Stimulated activated CD4-positive, alpha-beta T cell treated with anti-CD3 and anti-CD28 coated beads, Interleukin-2, amount 100 ng/mL, for 48 hours (primary cell): ENCODE data around the gene TMEM131L.

Experiments
- DNase-seq, 2 donors: peaks; one replicate each; pipeline ENCODE4 v3.0.0-alpha.2; 2020

TMEM131L gene

GRCh38 chr4:153522802-153523094, 56.6 kb downstream of the TMEM131L start:
- DNase-seq, result peak in 1 of 2 donors; percentile 39

- DNase-seq, result no peak
Observed at GRCh38 chr4:153523164-153523796, 57.1 kb downstream of the TMEM131L start.

- no peak for DNase-seq
Observed at GRCh38 chr4:153523941-153524386, 57.8 kb downstream of the TMEM131L start.

- DNase-seq, result no peak
Observed at GRCh38 chr4:153524682-153525081, 58.5 kb downstream of the TMEM131L start.

GRCh38 chr4:153527690-153528089, 61.5 kb downstream of the TMEM131L start:
- no peak for DNase-seq

DNA sequence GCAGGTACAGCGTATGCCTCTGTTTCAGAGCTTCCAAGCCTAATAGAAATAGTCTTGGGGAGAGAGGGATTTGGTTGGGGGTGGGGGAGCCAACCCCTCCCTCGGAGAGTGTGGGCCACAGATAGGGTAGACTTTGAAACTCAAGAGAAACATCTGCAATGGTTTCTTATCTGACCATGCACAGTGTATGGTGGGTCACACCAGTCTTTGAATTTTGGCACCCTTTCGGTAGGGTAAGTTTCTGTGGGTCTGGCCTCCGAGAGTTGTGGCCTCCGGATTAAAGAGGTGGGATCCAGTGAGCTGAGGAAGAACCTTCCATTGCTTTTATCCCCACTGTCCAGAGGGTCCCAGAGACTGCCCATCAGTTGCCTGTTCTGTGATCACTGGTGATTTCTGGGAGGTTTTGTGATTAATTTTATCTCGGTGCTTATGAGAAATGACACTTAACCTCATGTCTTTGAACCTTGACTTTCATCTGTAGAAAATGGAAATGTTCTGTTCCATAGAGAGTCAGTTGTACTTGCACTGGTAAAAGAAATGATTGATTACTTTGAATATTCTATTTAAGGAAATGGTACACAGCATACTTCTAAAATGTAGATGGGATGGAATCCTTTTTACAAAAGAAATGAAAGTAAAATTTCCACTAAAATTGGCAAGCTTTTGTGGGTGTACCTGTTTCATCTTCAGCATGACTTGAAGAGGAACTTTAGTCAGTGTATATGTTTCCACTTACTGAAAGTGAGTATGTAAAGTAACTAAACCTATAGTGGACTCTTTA, 62.7 kb downstream of the TMEM131L start:
- no peak for DNase-seq

DNA sequence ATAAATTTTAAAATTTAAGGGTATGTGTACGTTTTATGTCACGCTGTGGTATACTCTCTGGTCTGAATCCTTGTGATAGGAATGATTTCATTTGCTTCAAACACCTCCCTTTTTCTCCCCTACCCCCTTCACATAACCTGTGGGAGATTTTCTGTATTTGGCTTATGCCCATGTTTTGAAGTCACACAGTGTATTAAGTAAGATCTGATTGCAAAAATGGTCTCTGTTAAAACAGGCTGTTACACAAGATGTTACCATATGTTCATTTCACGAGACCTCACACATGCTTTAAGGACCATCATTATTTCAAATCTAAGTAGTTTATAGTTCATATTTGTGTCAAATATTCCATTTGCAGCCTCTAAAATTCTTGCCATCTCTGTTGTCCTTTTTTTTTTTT, 63.5 kb downstream of the TMEM131L start:
- no peak for DNase-seq

DNA sequence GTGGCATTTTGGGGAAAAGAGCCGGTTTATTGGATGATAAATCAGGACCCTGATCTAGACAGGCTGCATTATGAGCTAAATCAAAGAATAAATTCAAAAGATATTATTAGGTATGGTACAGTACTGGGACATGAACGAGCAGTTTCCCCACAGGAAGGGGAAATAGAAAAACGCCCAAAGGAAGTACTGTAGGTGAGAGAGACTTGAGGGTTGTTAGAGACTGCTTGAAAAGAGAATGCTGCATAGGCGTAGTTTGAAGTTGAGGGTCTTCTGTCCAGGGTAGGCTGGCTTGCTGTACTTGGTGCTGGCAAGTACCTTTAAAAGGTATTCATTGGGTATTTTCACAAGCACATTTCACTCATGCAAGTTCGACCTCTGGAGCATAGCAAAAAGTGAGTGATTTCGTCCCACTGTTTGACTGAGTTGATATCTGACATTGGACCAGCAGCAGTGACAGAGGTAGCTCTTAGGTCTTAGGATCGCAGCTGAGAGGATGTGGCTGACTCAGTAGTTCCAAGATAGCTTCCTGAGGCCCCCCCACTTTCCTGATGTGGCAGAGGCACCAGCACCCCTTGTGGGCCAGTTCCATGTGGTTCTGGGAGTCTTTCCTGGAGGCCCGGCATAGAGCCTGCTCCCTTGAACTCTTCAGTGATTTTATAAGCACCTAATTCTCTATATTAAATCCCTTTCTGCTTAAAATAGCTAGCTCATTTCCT, 64.3 kb downstream of the TMEM131L start:
- no peak for DNase-seq

DNA sequence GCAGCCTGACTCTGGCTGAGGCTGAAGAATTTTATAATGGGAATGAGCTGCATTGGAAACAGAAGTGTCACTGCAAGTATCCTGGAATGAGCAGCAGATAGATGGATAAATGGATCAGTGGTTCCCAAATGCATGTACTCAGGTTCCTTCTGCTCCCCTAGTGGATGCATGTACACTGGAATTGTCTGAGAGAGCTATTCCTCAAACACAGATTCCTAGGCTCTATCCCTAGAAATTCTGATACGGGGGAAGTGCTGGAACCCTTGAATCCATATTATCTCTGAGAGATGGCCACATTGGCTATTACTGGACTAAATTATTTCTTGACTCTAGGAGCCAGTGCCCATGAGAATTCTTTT, 64.8 kb downstream of the TMEM131L start:
- no peak for DNase-seq

DNA sequence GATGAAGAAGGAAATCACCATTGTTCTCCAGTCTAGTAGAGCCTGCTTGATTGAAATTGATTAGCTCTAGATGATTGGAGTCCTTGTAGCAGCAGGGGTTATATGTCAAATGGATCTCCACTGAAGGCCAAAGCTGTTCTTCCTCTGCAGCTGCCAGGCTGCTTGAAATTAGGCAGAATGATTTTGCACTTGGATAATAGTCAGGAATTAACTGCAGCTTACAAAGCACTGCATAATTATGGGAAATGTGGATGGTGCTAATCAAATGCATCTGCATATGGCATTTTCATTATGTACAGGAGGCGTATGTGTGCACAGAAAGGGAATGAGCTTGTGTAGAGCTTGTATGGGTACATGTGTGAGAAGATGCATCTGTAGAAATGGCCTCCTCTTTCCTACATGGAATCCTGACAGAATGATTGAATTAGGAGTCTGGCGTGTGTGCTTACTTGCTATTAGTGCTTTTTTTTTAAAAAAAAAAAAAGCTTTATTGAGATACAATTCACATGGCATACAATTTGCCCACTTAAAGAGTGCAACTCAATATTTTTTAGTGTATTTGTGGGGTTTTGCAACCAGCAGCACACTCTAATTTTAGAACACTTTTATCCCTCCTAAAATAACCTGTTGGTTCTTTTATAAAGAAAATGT, 65.9 kb downstream of the TMEM131L start:
- no peak for DNase-seq

- DNase-seq, result no peak
Observed at GRCh38 chr4:153532636-153533035, 66.5 kb downstream of the TMEM131L start.

- DNase-seq, result no peak
Observed at GRCh38 chr4:153533387-153533786, 67.2 kb downstream of the TMEM131L start.

DNA sequence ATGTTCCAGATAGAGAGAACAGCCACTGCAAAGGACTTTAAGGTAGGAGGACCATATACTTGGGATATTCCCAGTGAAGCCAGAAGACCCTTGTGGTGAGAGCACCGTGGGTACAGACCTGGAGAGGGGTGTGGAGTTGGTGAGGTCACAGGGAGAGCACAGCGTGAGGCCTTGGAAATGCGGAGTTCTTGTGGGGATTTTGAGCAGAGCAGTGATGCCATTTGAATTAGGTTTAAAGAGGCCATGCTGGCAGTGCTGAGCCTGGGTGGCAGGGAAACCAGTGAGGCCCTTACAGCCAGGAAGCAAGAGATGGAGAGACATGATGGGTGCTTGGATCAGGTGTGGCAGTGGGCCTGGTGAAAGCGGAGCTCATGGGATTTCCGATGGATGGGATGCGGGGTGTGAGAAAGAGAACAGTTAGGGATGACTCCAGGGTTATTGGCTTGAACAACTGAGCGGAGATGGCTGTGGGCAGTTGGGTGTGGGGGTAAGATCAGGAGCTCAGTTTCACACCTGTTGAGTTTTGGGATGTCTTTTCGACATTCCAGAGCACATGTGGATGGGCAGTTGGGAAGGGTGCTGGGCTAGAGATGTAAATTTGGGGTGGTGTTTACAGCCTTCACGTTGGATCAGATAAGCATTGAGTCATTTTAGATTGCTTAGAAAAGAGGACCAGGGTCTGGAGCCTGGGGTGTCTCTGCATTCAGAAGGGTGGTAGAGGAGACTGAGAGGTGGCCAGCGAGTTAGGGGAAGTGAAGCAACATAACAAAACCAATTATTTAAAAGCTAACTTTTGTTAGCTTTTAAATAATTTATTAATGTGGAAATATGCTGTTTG, 68.9 kb downstream of the TMEM131L start:
- DNase-seq, result no peak

DNA sequence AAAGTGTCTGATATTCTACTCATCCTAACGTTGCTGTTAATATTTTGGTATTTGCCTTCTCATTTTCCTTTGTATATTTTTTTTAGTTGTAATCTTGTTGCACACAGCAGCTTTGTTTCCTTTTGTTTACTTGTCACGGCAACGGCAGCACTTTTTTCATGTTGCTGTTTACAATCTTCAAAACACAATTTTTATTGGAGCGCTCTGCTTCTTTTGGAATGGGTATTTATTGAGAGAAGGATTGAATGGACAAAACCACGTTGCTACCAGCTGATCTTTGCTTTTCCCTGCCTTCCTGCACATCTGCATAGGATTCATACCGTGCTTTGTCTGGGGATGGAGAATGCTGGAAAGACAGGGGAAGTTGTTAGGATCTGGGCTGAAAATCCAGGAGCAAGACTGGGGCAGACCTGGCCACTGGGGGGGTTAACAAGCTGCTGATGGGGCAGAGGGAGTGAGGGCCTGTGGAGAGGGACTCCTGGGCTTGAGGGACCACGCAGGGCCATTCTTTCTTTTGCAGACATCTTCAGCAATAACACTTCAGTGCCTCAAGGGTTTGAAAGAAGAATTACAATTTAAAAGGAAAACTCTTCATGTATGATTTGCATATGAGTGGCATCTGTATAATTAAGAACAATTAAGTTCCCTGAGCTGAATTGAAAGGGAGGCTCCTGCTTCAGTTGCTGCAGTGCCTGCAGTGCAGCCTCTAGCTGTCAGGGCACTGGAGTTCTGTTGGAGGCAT, 69.8 kb downstream of the TMEM131L start:
- DNase-seq, result no peak

DNA sequence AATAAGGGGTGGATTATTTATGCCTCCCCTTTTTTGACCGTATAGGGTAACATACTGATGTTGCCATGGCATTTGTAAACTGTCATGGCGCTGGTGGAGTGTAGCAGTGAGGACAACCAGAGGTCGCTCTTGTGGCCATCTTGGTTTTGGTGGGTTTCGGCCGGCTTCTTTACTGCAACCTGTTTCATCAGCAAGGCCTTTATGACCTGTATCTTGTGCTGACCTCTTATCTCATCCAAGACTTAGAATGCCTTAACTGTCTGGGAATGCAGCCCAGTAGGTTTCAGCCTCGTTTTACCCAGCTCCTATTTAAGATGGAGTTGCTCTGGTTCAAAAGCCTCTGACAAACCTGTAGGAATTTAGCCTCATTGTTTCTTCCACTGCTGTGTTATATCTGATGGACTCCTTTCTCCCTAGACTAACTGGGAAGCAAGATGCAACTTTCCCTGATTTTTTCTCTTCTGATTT, 71.4 kb downstream of the TMEM131L start:
- no peak for DNase-seq

DNA sequence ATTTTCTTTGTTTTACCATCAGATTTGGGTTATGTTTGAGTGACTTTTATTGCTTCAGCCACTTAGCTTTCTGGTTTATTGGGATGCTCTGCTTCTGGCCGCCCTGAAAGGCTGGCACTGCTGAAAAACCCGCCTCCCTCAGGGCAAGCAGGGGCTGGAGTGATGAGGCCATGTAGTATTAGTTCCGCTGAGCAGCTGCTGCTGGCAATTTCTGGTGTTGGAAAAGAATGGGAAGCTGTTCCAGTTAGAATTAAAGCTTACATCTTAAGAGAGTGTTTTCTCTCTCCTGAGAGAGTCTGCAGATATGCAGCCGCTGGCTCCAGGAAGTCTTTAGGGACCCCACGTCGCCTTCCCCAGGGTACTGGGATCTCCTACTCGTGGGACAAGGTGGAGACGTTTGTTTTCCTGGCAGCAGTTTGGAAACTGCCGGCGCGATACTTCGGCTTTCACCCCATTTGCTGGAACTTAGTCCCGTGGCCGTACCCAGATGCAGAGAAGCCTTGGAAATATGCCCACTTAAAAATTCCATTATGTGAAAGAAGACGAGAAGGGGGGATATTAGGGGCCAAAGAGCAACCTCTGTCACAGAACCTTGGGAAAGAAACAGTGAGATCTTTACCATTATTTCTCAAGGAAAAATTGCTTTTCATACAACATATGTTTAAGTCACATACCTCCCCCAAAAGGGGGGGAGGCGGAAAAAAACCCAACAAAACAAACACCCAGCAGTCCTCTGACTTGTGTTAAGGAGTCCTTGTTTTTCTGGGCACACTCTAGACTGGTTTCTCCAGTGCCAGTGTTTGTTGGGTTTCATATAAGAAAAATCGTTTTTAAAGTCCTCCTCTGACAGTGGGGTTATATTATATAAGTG, 72.6 kb downstream of the TMEM131L start:
- DNase-seq, result no peak

DNA sequence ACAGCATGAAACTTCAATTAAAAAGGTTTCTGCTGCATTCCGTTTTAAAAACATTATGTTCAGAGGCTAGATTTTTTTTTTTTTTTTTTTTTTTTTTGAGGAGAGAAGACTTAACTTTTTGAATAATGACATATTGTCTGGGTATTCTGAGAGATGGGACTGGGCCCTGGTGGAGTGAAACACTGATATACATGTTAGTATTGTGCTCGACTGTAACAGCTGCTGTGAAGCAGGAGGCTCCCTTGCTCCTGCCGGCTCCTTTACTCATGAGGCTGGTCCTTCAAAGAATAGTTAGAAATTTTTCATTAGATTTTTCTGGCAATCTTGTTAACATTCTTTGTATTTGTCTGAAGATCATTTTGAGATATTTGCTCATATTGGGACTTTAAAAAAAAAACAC, 73.3 kb downstream of the TMEM131L start:
- DNase-seq, result no peak

GRCh38 chr4:153541456-153542096, 75.4 kb downstream of the TMEM131L start:
- no peak for DNase-seq

GRCh38 chr4:153542131-153542530, 76.0 kb downstream of the TMEM131L start:
- no peak for DNase-seq

DNA sequence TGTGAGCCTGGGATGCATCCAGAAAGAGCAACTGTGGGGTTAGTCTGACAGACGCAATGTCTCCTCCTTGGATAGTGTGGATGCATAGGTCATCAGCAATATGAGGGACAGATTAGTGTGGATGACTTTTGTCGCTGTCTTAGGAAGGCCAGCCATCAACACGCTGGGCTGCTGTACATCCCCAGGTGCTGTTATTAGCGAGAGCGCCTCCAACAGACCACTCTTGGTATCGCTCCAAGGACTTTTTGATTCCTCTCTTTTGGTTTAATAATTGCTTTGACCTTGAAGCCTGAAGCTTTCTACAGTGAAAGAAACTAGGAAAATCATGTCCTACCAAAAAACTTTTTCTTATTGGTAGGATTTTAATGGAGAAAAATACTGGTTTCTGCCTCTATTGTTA, 76.7 kb downstream of the TMEM131L start:
- DNase-seq, result no peak
